Measurements from ENCODE around the gene OR14K1.
"Not testable (repeated sequence)": the region's sequence is repeated elsewhere in the genome, so short reads cannot be mapped to it uniquely, and the experiment has no call there.

The OR14K1 gene, protein sequence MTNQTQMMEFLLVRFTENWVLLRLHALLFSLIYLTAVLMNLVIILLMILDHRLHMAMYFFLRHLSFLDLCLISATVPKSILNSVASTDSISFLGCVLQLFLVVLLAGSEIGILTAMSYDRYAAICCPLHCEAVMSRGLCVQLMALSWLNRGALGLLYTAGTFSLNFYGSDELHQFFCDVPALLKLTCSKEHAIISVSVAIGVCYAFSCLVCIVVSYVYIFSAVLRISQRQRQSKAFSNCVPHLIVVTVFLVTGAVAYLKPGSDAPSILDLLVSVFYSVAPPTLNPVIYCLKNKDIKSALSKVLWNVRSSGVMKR

GRCh38 chr1:247738315-247738714 lies at the start of gene OR14K1:
TSS of gene OR14K1 (plus strand) at chr1:247738615. CDS start at chr1:247738615, 0 bp downstream.
- DNase-seq (ENCODE audit: low read depth in 2 of 2) = no peak

- DNase-seq (ENCODE audit: low read depth in 2 of 2) = no peak
These were observed 37.1 kb upstream of the OR14K1 start for GRCh38 chr1:247701338-247701737.

DNA sequence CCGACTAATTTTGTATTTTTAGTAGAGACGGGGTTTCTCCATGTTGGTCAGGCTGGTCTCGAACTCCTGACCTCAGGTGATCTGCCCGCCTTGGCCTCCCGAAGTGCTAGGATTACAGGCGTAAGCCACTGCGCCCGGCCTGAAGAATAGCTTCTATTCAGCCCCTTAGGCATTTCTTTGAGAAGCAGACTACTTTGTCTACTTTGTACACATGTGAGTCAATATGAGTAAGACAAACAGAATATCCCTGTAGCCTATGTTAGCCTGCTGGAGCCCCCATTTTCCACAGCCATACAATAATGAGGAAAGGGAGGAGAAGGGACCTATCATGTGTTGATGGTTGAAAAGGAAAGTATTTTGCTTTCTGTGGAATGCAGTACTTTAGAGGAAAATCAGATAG lies 27.7 kb upstream of the OR14K1 start:
- DNase-seq (ENCODE audit: low read depth in 2 of 2) = not testable (repeated sequence)

- no peak for DNase-seq (ENCODE audit: low read depth in 2 of 2)
These were observed 24.7 kb upstream of the OR14K1 start for GRCh38 chr1:247713753-247714152.

DNA sequence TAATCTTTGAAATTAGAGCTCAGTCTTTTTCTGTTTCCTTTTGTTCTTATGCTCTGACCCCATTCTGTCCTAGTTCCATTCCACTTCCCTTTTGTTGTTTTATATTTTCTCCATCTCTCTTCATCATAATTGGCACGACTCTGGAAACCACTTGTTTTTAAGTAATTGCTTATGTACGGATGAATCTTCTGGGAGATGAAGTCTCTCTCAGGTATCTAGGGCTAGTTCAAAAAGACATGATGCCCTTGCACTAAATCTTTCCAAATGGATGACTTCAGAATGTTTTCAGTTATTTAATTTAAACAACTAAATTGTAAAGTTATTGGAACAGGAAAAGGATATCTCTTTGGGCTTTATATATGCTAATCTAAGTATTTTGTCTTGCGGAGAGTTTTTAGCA lies 21.9 kb upstream of the OR14K1 start, which contains the start of gene OR6F1:
Gene OR6F1, minus strand, starts transcription at position 101 of the 400 bp plus-strand sequence. CDS start 3,891 bp downstream, outside the sequence.
- DNase-seq (ENCODE audit: low read depth in 2 of 2) = no peak

DNA sequence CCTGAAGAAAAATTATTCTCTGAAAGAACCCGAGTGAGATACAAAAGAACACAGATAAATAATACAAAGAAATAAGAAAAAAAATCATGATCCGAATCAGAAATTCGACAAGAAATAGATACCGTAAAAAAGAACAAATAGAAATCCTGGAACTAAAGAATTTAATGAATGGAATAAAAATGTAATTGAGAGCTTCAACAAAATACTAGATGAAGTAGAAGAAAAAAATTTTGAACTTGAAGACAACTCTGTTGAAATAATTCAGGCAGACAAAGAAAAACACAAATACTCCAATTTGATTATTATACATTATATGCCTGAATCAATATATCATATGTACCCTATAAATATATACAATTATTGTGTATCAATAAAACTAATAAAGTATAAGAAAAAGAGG lies 17.2 kb upstream of the OR14K1 start:
- DNase-seq (ENCODE audit: low read depth in 2 of 2) = no peak

DNA sequence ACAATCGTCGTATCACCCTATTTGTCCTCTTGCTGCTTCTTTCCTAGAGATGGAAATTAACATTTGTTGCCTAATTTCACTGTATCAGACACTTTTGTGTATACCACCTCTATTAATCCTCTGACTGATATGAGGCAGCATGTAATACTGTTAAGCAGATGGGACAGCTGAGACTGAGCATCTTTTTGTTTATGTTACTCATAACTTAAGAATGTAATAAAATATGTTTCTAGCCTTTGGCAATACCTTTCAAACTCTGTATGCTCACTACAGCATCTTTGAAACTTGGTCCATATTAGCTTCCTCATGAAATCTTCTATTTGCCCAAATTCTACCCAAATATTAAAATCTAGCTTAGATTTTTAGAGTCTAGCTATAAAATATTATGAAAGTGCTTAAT lies 2.3 kb downstream of the OR14K1 start:
- no peak for DNase-seq (ENCODE audit: low read depth in 2 of 2)

DNA sequence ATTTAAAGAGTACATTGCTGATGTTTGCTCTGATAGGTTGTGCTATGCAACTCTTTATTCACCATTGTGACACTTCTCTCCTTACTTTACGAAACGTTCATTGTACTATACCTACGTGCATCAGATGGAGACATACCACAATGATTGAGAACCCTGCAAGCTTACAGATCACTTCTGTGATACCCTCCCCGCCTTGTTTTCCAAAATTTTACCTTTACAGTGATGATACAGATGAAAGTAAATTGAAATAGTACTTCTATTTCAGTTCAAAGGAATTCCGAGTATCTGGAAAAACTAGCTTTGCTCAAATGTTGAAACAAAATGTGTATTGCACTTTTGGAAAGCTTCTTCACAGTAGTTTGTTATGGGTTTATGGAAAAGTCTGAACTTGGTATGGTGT lies 3.3 kb downstream of the OR14K1 start:
- DNase-seq (ENCODE audit: low read depth in 2 of 2) = no peak

- DNase-seq (ENCODE audit: low read depth in 2 of 2) = not testable (repeated sequence)
These were observed 3.9 kb downstream of the OR14K1 start for GRCh38 chr1:247742215-247742760.

DNA sequence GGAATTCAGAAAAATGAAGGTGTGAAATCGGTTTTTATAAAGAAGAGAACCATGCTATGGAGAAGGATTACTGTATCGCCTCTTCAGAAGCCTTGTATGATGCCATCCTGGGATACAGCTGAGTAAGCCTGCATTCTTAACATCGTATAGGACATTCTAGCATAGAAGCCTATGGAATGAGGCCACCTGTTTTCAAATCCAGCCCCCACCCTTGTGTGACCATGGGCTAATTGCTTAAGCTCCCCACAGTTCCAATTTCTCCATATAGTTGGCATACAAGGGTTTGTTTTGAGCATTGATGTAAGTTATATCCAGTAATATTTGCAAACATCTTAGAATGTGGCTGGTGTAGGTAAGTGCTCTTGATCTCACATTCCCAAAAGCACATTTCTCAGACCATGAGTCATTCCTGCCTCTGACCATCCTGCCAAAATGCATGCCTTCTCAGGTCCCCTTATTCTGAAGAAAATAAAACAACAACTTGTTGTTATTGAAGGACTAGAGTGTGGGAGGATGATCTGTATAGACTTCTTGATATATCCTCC lies 8.0 kb downstream of the OR14K1 start:
- DNase-seq (ENCODE audit: low read depth in 2 of 2) = no peak

DNA sequence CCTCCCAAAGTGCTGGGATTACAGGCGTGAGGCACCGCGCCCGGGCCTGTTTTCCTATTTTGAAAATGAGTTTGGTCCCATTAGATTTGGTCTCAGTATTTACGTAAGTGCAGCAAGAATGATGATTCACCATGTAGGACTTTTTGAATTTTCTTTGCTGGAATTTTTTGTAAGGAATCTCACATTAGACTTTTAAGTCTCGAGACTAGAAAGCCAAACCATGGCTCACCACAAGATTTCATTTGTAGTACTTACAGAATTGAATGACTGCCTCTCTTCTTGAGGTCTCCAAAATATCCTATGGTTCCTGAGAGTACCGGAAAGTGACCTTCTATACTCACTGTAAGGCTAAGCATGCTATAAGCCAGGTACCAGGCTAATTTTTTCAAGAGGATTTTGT lies 9.2 kb downstream of the OR14K1 start:
- no peak for DNase-seq (ENCODE audit: low read depth in 2 of 2)

- no peak for DNase-seq (ENCODE audit: low read depth in 2 of 2)
These were observed 9.6 kb downstream of the OR14K1 start, which contains the start of gene OR14A2 for GRCh38 chr1:247748041-247748440. TSS of gene OR14A2 (minus strand) at chr1:247748141.

DNA sequence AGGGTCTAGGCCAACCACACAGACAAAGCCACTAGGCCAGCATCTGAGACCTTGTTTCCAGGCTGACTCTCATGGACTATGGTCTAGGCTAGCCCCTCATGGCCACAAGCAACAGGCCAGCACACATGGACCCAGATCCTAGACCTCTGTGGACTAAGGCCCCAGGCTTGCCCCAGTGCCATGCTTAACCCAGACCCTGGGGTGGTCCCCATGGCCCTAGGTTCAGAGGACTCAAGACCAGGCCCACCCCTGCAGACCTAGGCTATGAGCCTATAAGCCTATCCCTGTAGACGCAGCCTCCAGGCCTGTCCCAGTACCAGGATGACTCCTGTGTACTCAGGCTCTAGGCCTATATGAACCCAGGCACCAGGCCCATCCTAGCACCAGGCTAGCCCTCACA lies 11.5 kb downstream of the OR14K1 start:
- no peak for DNase-seq (ENCODE audit: low read depth in 2 of 2)

GRCh38 chr1:247754311-247754710 lies 15.9 kb downstream of the OR14K1 start:
- DNase-seq (ENCODE audit: low read depth in 2 of 2) = not testable (repeated sequence)

- no peak for DNase-seq (ENCODE audit: low read depth in 2 of 2)
These were observed 22.0 kb downstream of the OR14K1 start, which contains the start of gene OR1C1 for GRCh38 chr1:247760456-247760855. TSS of gene OR1C1 (minus strand) at chr1:247760556. CDS start at chr1:247758406, 2,150 bp downstream.

DNA sequence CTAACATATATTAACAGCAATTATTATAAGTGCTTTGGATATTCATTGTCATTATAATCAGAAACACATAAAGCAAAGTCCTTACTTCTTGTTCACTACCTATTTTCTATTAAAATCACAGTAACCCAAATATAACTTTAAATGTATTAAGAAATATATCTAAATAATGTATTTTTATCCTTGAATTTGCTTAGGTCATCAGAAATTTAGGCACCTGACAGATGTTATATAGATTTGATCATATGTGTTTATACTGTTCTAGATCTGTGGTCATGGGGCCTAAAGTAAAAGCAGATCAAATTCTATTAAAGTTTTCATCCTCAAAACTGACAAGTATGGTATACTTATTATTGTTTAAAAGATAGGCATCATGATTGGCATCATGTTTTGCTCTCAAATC lies 31.2 kb downstream of the OR14K1 start:
- DNase-seq (ENCODE audit: low read depth in 2 of 2) = no peak

Measured in stimulated activated CD8-positive, alpha-beta memory T cell treated with anti-CD3 and anti-CD28 coated beads, Interleukin-7, amount 100 ng/mL, for 4 hours (primary cell).